Mesodermal cell (in vitro differentiated cells): Measurements from ENCODE around the gene HDAC4.

Experiments
- H3K27ac ChIP-seq: 2 replicates; pipeline ENCODE4 v1.7.0; 2013; ENCODE audit warnings: mild to moderate bottlenecking, low read depth, low read length, moderate library complexity; ENCODE audit not compliant: severe bottlenecking
- H3K36me3 ChIP-seq: 2 replicates; pipeline ENCODE4 v1.7.1; 2013; ENCODE audit warnings: mild to moderate bottlenecking, low read length, moderate library complexity; ENCODE audit not compliant: control insufficient read depth, insufficient read depth
- H3K4me1 ChIP-seq: one replicate; pipeline ENCODE4 v1.7.1; 2013; ENCODE audit warnings: mild to moderate bottlenecking, low read length; ENCODE audit not compliant: insufficient read depth, control insufficient read depth, poor library complexity, severe bottlenecking
- H3K4me3 ChIP-seq: 2 replicates; pipeline ENCODE4 v1.7.0; 2013; ENCODE audit warnings: low read length, control low read depth, mild to moderate bottlenecking; ENCODE audit not compliant: insufficient read depth, poor library complexity, severe bottlenecking; ENCODE audit errors: extremely low read depth
- H3K9me3 ChIP-seq: 2 replicates; pipeline ENCODE4 v1.7.1; 2013; ENCODE audit warnings: mild to moderate bottlenecking, low read length, moderate library complexity; ENCODE audit not compliant: control insufficient read depth
- WGBS, 2 experiments: methylation state at CpG; one replicate each; pipeline ENCODE4 v1.1.5; 2013; ENCODE audit warnings: missing lambda C conversion rate in 2 of 2; ENCODE audit not compliant: insufficient coverage in 2 of 2; 5-methylcytosine and 5-hydroxymethylcytosine counted together

The HDAC4 gene

GRCh38 chr2:239395524-239395923 lies 5.3 kb downstream of the HDAC4 start:
- Histone ChIP-seq H3K36me3 (no peaks in the 10 kb centered on the region), H3K4me3 (no peak overlapping the region), H3K27ac (no peak overlapping the region), H3K9me3 (no peaks in the 10 kb centered on the region), H3K4me1 (peaks cover 10% of the 10 kb centered on the region)
- 93 to 97% methylated on average over 3 to 4 of the region's 6 CpGs for WGBS, 2 experiments

- Histone ChIP-seq H3K4me3 (no peak overlapping the region), H3K9me3 (no peaks in the 10 kb centered on the region), H3K4me1 (peaks cover 10% of the 10 kb centered on the region), H3K36me3 (no peaks in the 10 kb centered on the region), H3K27ac (no peak overlapping the region)
- 86 to 100% methylated on average over 1 of the region's 1 CpG for WGBS, 2 experiments
Observed at GRCh38 chr2:239394978-239395377, 5.8 kb downstream of the HDAC4 start.

GRCh38 chr2:239394346-239394945 lies 6.4 kb downstream of the HDAC4 start:
- H3K9me3 ChIP-seq = no peaks in the 10 kb centered on the region
- H3K4me1 ChIP-seq = peaks cover 9% of the 10 kb centered on the region
- peaks cover 2% of the 10 kb centered on the region for H3K36me3 ChIP-seq
- no peak overlapping the region for H3K4me3 ChIP-seq
- WGBS, 2 experiments = 93 to 98% methylated on average over 9 to 10 of the region's 11 CpGs
- H3K27ac ChIP-seq = no peak overlapping the region

- WGBS, 2 experiments = 89 to 100% methylated on average over 1 to 3 of the region's 3 CpGs
- Histone ChIP-seq H3K9me3 (no peaks in the 10 kb centered on the region), H3K36me3 (peaks cover 6% of the 10 kb centered on the region), H3K27ac (no peak overlapping the region), H3K4me1 (peaks cover 4% of the 10 kb centered on the region), H3K4me3 (no peak overlapping the region)
Observed at GRCh38 chr2:239393941-239394340, 6.9 kb downstream of the HDAC4 start.

- Histone ChIP-seq H3K27ac (no peak overlapping the region), H3K9me3 (no peaks in the 10 kb centered on the region), H3K4me1 (no peaks in the 10 kb centered on the region), H3K36me3 (peaks cover 6% of the 10 kb centered on the region), H3K4me3 (no peak overlapping the region)
- 91 to 94% methylated on average over 4 to 6 of the region's 7 CpGs for WGBS, 2 experiments
Observed at GRCh38 chr2:239393388-239393940, 7.4 kb downstream of the HDAC4 start.

- no peaks in the 10 kb centered on the region for H3K9me3 ChIP-seq
- no peaks in the 10 kb centered on the region for H3K4me1 ChIP-seq
- no peak overlapping the region for H3K27ac ChIP-seq
- H3K36me3 ChIP-seq = peaks cover 6% of the 10 kb centered on the region
- 88 to 89% methylated on average over 12 to 13 of the region's 14 CpGs for WGBS, 2 experiments
- H3K4me3 ChIP-seq = no peak overlapping the region
Observed at GRCh38 chr2:239392688-239393387, 8.0 kb downstream of the HDAC4 start.

- Histone ChIP-seq H3K4me1 (no peaks in the 10 kb centered on the region), H3K36me3 (peaks cover 6% of the 10 kb centered on the region), H3K9me3 (no peaks in the 10 kb centered on the region), H3K4me3 (no peak overlapping the region), H3K27ac (no peak overlapping the region)
- 90 to 96% methylated on average over 12 of the region's 12 CpGs for WGBS, 2 experiments
Observed at GRCh38 chr2:239392072-239392357, 8.8 kb downstream of the HDAC4 start.

GRCh38 chr2:239391286-239392071 lies 9.3 kb downstream of the HDAC4 start:
- H3K36me3 ChIP-seq = peaks cover 6% of the 10 kb centered on the region
- no peaks in the 10 kb centered on the region for H3K9me3 ChIP-seq
- no peak overlapping the region for H3K27ac ChIP-seq
- WGBS, 2 experiments = 91 to 93% methylated on average over 17 to 19 of the region's 24 CpGs
- no peaks in the 10 kb centered on the region for H3K4me1 ChIP-seq
- H3K4me3 ChIP-seq = no peak overlapping the region

GRCh38 chr2:239390546-239391285 lies 10.1 kb downstream of the HDAC4 start:
- Histone ChIP-seq H3K4me1 (no peaks in the 10 kb centered on the region), H3K4me3 (no peak overlapping the region), H3K36me3 (peaks cover 6% of the 10 kb centered on the region), H3K9me3 (no peaks in the 10 kb centered on the region), H3K27ac (no peak overlapping the region)
- WGBS, 2 experiments = 93 to 96% methylated on average over 22 to 24 of the region's 26 CpGs
